Right lobe of liver (tissue), 6 donors: ENCODE measurements around the gene PRSS3. TPM values are rescaled to one million over a fixed set of nuclear protein-coding genes. Genes with fewer than 3 reads are reported as not detected.

ENCODE experiments used
- ATAC-seq, 4 donors: fragments of 200-7000 bp; cut with Tn5 transposase; one replicate each; pipeline ENCODE4 v1.9.1; 2020; ENCODE audit warnings: mild to moderate bottlenecking in 4 of 4, moderate library complexity in 4 of 4
- DNase-seq, 3 donors: peaks; one replicate each; pipeline ENCODE4 v3.0.0-alpha.2; 2020
- H3K27ac ChIP-seq, 3 donors: fragments of 200-600 bp; one replicate each; pipeline ENCODE4 v1.8.0; 2022
- H3K27me3 ChIP-seq, 2 donors: fragments of 200-600 bp; one replicate each; pipeline ENCODE4 v1.8.0; 2022
- H3K36me3 ChIP-seq, 4 donors: fragments of 200-600 bp; sonication (generic) in 1 of 4; one replicate each; pipeline versions ENCODE4 v1.5.1 to v1.8.0; 2017 to 2022; ENCODE audit warnings: control low read depth in 1 of 4
- H3K4me1 ChIP-seq, 4 donors: fragments of 200-600 bp; sonication (generic) in 1 of 4; one replicate each; pipeline versions ENCODE4 v1.5.1 to v1.8.0; 2017 to 2022; ENCODE audit warnings: control low read depth in 1 of 4
- H3K4me3 ChIP-seq, 3 donors: fragments of 200-600 bp; one replicate each; pipeline ENCODE4 v1.8.0; 2022
- H3K9me3 ChIP-seq, 4 donors: fragments of 200-600 bp; sonication (generic) in 1 of 4; one replicate each; pipeline versions ENCODE4 v1.5.1 to v1.8.0; 2017 to 2022; ENCODE audit warnings: control low read depth in 1 of 4
- POLR2A ChIP-seq: fragments of 450-650 bp; IDR thresholded peaks from one replicate; pipeline ENCODE4 v1.6.1; 2017; ENCODE audit warnings: antibody characterized with exemption, mild to moderate bottlenecking
- WGBS: methylation state at CpG from one replicate; pipeline ENCODE4 v1.1.6; 2018; ENCODE audit warnings: low coverage, low lambda C conversion rate; ENCODE audit not compliant: insufficient coverage; ENCODE audit errors: missing lambda C conversion rate; 5-methylcytosine and 5-hydroxymethylcytosine counted together
- intact Hi-C, 2 donors: fragments of 100-400 bp; cut with DNase I; formaldehyde crosslinking; loops; one replicate each; pipeline versions ENCODE4 v1.11.2 to v1.14.1; 2022
- total RNA-seq, 6 experiments: library from RNA; depleted of rRNA in 2 of 6; stranded (reverse); fragments of >200 nt in 2 of 6; fragmentation: NEBNext Ultra II Directional in 3 of 6; extraction: Animal tissue kit (Norgen Biotek cat#: 25700) in 3 of 6; gene quantifications; one replicate each; pipeline versions ENCODE4 v1.1.0 to v1.2.4, GENCODE V29; 2016 to 2023
- TF ChIP-seq, protein P1 (sequence below), 4 donors: fragments of 200-600 bp in 3 of 4; fragments of 450-650 bp in 1 of 4; IDR thresholded peaks; one replicate each; pipeline versions ENCODE4 v1.5.1 to v1.8.0; 2016 to 2022; ENCODE audit warnings: antibody characterized with exemption in 4 of 4, mild to moderate bottlenecking in 2 of 4
- donor health status: DM: no; HTN: yes; CAD: no.
- donor health status: DM: no; HTN: no; CAD: no.
- donor health status: DM: no; HTN: no; CAD: no.
- donor health status: DM: no; HTN: yes; CAD: no.
- donor health status: DM: no; HTN: yes; CAD: no.

Gene PRSS3
- total RNA-seq, 6 experiments from 2014 or later: 0.93 to 18.0 (median 3.8) TPM

DNA sequence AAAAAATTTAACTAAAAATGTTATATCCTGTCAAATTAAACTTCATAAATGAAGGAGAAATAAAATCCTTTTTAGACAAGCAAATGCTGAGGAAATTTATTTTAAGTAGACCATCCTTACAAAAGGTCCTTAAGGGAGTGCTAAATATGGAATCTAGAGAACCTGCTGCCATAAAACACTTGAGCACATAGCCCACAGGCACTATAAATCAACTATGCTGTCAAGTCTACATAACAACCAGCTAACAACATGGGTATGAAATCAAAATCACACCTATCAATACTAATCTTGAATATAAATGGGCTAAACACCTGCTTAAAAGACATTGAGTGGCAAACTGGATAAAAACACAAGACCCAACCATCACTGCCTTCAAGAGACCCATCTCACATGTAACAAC lies 15.1 kb upstream of the PRSS3 start:
- DNase-seq (no peak), ATAC-seq (no peak)
- no peaks in the 10 kb centered on the region for H3K4me1 ChIP-seq
- TF ChIP-seq POLR2A: no peak
- TF ChIP-seq, protein P1, sequence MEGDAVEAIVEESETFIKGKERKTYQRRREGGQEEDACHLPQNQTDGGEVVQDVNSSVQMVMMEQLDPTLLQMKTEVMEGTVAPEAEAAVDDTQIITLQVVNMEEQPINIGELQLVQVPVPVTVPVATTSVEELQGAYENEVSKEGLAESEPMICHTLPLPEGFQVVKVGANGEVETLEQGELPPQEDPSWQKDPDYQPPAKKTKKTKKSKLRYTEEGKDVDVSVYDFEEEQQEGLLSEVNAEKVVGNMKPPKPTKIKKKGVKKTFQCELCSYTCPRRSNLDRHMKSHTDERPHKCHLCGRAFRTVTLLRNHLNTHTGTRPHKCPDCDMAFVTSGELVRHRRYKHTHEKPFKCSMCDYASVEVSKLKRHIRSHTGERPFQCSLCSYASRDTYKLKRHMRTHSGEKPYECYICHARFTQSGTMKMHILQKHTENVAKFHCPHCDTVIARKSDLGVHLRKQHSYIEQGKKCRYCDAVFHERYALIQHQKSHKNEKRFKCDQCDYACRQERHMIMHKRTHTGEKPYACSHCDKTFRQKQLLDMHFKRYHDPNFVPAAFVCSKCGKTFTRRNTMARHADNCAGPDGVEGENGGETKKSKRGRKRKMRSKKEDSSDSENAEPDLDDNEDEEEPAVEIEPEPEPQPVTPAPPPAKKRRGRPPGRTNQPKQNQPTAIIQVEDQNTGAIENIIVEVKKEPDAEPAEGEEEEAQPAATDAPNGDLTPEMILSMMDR (IDR thresholded peaks at IDR 0.05): no peak
- intact Hi-C loops: no loop called here
- H3K27ac ChIP-seq: no peak overlapping the region
- no peaks in the 10 kb centered on the region for H3K36me3 ChIP-seq
- H3K9me3 ChIP-seq: no peaks in the 10 kb centered on the region
- no peak overlapping the region for H3K4me3 ChIP-seq
- no peaks in the 10 kb centered on the region for H3K27me3 ChIP-seq

DNA sequence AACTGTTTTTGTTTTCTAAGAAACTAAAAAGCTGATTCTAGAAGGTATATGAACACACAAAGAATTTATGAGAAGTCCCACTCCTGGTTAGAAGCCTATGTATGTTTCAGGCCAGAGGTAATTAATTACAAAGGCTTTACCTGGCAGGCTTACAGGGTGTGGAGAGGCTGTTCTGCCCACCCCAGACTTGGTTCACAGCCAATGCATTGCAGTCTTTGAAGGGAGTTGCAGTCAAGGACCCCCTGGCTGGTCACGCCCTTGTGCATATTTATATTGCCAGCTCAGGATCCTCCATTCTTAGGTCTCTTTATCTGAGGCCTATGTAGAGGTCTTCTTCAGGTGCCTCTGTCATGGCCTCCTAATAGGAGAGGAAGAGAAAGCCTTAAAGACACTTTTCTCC lies 13.6 kb upstream of the PRSS3 start:
- no peaks in the 10 kb centered on the region for H3K27me3 ChIP-seq
- intact Hi-C loops: no loop called here
- no peak for DNase-seq
- TF ChIP-seq, protein P1 (IDR thresholded peaks at IDR 0.05): no peak
- TF ChIP-seq POLR2A: no peak
- no peak for ATAC-seq
- H3K4me1 ChIP-seq: no peaks in the 10 kb centered on the region
- no peak overlapping the region for H3K27ac ChIP-seq
- H3K36me3 ChIP-seq: no peaks in the 10 kb centered on the region
- no peaks in the 10 kb centered on the region for H3K9me3 ChIP-seq
- no peak overlapping the region for H3K4me3 ChIP-seq
- WGBS: no CpG with 5 or more reads among the region's 1 CpG

DNA sequence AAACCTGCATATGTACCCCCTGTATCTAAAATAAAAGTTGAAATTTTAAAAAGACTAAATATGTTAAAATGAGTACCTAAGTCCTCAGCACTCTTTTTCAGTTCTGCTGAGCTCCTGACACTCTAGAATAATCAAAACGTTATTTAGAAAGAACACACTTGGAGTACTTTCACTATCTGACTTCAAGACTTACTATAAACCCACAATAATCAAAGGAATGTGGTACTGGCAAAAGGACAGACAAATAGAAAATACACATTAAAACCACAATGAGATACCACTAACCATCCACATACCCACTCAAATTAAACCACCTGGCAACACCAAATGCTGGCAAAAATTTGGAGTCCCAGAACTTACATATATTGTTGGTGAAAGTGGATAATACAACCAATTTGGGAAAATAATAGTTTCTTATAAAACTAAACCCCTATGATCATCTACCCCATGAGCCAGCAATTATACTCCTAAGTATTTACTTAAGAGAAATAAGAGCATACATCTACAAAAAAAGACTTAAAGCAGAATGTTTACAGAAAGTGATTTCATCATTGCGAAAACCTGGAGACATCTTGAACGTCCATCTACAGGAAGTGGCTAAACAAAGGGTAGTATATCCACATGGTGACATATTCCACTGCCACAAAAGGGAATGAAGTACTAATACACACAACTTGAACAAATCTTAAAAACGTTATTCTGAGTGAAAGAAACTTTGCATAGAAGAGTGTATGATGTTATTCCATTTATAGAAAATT lies 12.8 kb upstream of the PRSS3 start:
- Histone ChIP-seq H3K27ac (no peak overlapping the region), H3K9me3 (no peaks in the 10 kb centered on the region), H3K36me3 (no peaks in the 10 kb centered on the region), H3K4me1 (no peaks in the 10 kb centered on the region), H3K4me3 (no peak overlapping the region), H3K27me3 (no peaks in the 10 kb centered on the region)
- DNase-seq (no peak), ATAC-seq (no peak)
- intact Hi-C loops: no loop called here
- TF ChIP-seq, protein P1 (IDR thresholded peaks at IDR 0.05): no peak
- no peak for TF ChIP-seq POLR2A
- 43% methylated on average over 4 of the region's 4 CpGs for WGBS

DNA sequence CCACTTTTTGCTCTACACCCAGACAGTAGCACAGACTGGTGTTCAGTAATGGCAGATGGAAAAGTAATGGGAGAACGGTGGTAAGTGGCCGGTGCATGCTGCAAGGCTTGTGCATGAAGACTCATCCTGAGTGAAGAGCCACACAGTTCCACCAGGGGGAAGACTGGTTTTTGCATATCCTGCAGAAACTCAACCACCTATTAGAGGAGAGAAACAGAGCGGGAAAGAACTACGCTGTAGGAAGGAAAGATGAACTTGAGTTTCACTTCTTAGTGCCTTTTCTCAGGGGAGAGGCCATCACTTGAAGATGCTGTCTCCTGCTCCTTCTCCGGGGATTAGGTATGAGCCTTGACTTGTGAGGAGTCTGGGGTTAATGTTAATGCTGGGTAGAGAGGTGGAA lies 9.4 kb upstream of the PRSS3 start:
- WGBS: 77% methylated on average over 5 of the region's 5 CpGs
- no peaks in the 10 kb centered on the region for H3K27me3 ChIP-seq
- intact Hi-C loops: no loop called here

More for the DNA sequence above, 9.4 kb upstream of the PRSS3 start:
- no peaks in the 10 kb centered on the region for H3K9me3 ChIP-seq
- H3K36me3 ChIP-seq: no peaks in the 10 kb centered on the region
- TF ChIP-seq POLR2A: no peak
- TF ChIP-seq, protein P1 (IDR thresholded peaks at IDR 0.05): peak in 2 of 4 donors; percentile 11 to 15
- no peak overlapping the region for H3K4me3 ChIP-seq
- DNase-seq (no peak), ATAC-seq (peak in 3 of 4 donors; percentile 26 to 49 (median 33))
- no peak overlapping the region for H3K27ac ChIP-seq
- no peaks in the 10 kb centered on the region for H3K4me1 ChIP-seq
